NCI-H446 treated with DMSO at 0.1 percent for 48 hours (cell line): ENCODE results near the gene DLX1.
"Not testable (repeated sequence)": the region's sequence is repeated elsewhere in the genome, so short reads cannot be mapped to it uniquely, and the experiment has no call there.

Source experiments
- DNase-seq: peaks from one replicate; lab custom pipeline; 2025; lab: John Stamatoyannopoulos, UW

DLX1 gene

GRCh38 chr2:172114579-172114978 is 29.3 kb downstream of the DLX1 start:
- no peak for DNase-seq

GRCh38 chr2:172116107-172116506 is 30.8 kb downstream of the DLX1 start:
- no peak for DNase-seq

- no peak for DNase-seq
These were observed 33.8 kb downstream of the DLX1 start for GRCh38 chr2:172119089-172119488.

GRCh38 chr2:172120118-172120517 is 34.8 kb downstream of the DLX1 start:
- DNase-seq = no peak

- no peak for DNase-seq
These were observed 43.2 kb downstream of the DLX1 start for GRCh38 chr2:172128484-172128883.

GRCh38 chr2:172129404-172129803 is 44.1 kb downstream of the DLX1 start:
- DNase-seq = no peak

- no peak for DNase-seq
These were observed 46.6 kb downstream of the DLX1 start for GRCh38 chr2:172131713-172132555.

- DNase-seq = no peak
These were observed 49.0 kb downstream of the DLX1 start for GRCh38 chr2:172134270-172134669.

GRCh38 chr2:172135446-172135845 is 50.1 kb downstream of the DLX1 start:
- DNase-seq = no peak

GRCh38 chr2:172137109-172137508 is 51.8 kb downstream of the DLX1 start:
- no peak for DNase-seq

- no peak for DNase-seq
These were observed 52.6 kb downstream of the DLX1 start for GRCh38 chr2:172137943-172138342.

- not testable (repeated sequence) for DNase-seq
These were observed 53.4 kb downstream of the DLX1 start for GRCh38 chr2:172138727-172139126.
